DND-41 (cell line): ENCODE results near the gene CARTPT.

Experiments
- CTCF ChIP-seq: IDR thresholded peaks from 2 replicates; pipeline ENCODE4 v1.5.1; 2012; ENCODE audit warnings: borderline replicate concordance, low read length, moderate library complexity, mild to moderate bottlenecking; ENCODE audit not compliant: poor library complexity, severe bottlenecking; ENCODE audit errors: extremely low read depth
- EZH2 ChIP-seq: IDR thresholded peaks from 3 replicates; pipeline ENCODE4 v1.6.1; 2012; ENCODE audit warnings: borderline replicate concordance, low read depth, mild to moderate bottlenecking, moderate library complexity, low read length, inconsistent platforms; ENCODE audit not compliant: severe bottlenecking

GRCh38 chr5:71693828-71694427 is 25.1 kb upstream of the CARTPT start:
- TF ChIP-seq CTCF (no peak), EZH2 (no peak)
